Hepatocyte (in vitro differentiated cells): ENCODE results near the gene SLC9A4.

ENCODE experiments used
- EZH2 ChIP-seq: fragments of 200-600 bp; sonication (generic); IDR thresholded peaks from 2 replicates; pipeline ENCODE4 v1.6.1; 2016; ENCODE audit warnings: antibody characterized with exemption, mild to moderate bottlenecking, borderline replicate concordance
- TF ChIP-seq, protein P1 (sequence below): fragments of 200-600 bp; sonication (generic); IDR thresholded peaks from 2 replicates; pipeline ENCODE4 v1.5.1; 2016; ENCODE audit warnings: antibody characterized with exemption, mild to moderate bottlenecking; ENCODE audit not compliant: poor library complexity

GRCh38 chr2:102520009-102520408, 47.0 kb downstream of the SLC9A4 start:
- TF ChIP-seq, protein P1, sequence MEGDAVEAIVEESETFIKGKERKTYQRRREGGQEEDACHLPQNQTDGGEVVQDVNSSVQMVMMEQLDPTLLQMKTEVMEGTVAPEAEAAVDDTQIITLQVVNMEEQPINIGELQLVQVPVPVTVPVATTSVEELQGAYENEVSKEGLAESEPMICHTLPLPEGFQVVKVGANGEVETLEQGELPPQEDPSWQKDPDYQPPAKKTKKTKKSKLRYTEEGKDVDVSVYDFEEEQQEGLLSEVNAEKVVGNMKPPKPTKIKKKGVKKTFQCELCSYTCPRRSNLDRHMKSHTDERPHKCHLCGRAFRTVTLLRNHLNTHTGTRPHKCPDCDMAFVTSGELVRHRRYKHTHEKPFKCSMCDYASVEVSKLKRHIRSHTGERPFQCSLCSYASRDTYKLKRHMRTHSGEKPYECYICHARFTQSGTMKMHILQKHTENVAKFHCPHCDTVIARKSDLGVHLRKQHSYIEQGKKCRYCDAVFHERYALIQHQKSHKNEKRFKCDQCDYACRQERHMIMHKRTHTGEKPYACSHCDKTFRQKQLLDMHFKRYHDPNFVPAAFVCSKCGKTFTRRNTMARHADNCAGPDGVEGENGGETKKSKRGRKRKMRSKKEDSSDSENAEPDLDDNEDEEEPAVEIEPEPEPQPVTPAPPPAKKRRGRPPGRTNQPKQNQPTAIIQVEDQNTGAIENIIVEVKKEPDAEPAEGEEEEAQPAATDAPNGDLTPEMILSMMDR, result peak; percentile 45
- no peak for TF ChIP-seq EZH2
